Endothelial cell (in vitro differentiated cells): ENCODE data around the gene OR6N2. TPM values are rescaled to one million over a fixed set of nuclear protein-coding genes. Genes with fewer than 3 reads are reported as not detected.

Source experiments
- DNase-seq: peaks from one replicate; pipeline ENCODE4 v3.0.0; 2021; ENCODE audit warnings: low spot score
- H3K27ac Mint-ChIP-seq: one replicate; pipeline ENCODE4 v1.8.0; 2021; ENCODE audit warnings: mixed read lengths, inconsistent platforms; ENCODE audit not compliant: unreplicated experiment
- H3K27me3 Mint-ChIP-seq: one replicate; pipeline ENCODE4 v1.8.0; 2021; ENCODE audit warnings: mild to moderate bottlenecking, moderate library complexity, mixed read lengths, inconsistent platforms; ENCODE audit not compliant: unreplicated experiment
- H3K36me3 Mint-ChIP-seq: one replicate; pipeline ENCODE4 v1.8.0; 2021; ENCODE audit warnings: mild to moderate bottlenecking, low read depth, mixed read lengths, inconsistent platforms; ENCODE audit not compliant: unreplicated experiment
- H3K4me1 Mint-ChIP-seq: one replicate; pipeline ENCODE4 v1.8.0; 2021; ENCODE audit warnings: mild to moderate bottlenecking, mixed read lengths, inconsistent platforms; ENCODE audit not compliant: unreplicated experiment
- H3K4me3 Mint-ChIP-seq: one replicate; pipeline ENCODE4 v1.8.0; 2021; ENCODE audit warnings: mild to moderate bottlenecking, mixed read lengths, inconsistent platforms; ENCODE audit not compliant: unreplicated experiment
- H3K9me3 Mint-ChIP-seq: one replicate; pipeline ENCODE4 v1.8.0; 2021; ENCODE audit warnings: mixed read lengths, inconsistent platforms; ENCODE audit not compliant: unreplicated experiment
- CTCF ChIP-seq: fragments of 200-600 bp; sonication (generic); IDR thresholded peaks from one replicate; pipeline ENCODE4 v1.5.0; 2021; ENCODE audit warnings: antibody characterized with exemption; ENCODE audit not compliant: unreplicated experiment
- total RNA-seq: library from RNA; stranded (reverse); fragmentation: NEBNext Ultra II Directional; extraction: Animal tissue kit (Norgen Biotek cat#: 25700); gene quantifications from one replicate; pipeline ENCODE4 v1.2.1, GENCODE V29; 2021; ENCODE audit not compliant: unreplicated experiment

The OR6N2 gene
- total RNA-seq, 1 donor from 2014 or later = not detected

GRCh38 chr1:158818975-158819431, 38.0 kb upstream of the OR6N2 start:
- no peaks in the 10 kb centered on the region for H3K9me3 Mint-ChIP-seq
- H3K4me1 Mint-ChIP-seq = peaks cover 7% of the 10 kb centered on the region
- H3K27ac Mint-ChIP-seq = no peak overlapping the region
- TF ChIP-seq CTCF = no peak
- no peak overlapping the region for H3K4me3 Mint-ChIP-seq
- H3K36me3 Mint-ChIP-seq = no peaks in the 10 kb centered on the region
- DNase-seq = no peak
- no peaks in the 10 kb centered on the region for H3K27me3 Mint-ChIP-seq

DNA sequence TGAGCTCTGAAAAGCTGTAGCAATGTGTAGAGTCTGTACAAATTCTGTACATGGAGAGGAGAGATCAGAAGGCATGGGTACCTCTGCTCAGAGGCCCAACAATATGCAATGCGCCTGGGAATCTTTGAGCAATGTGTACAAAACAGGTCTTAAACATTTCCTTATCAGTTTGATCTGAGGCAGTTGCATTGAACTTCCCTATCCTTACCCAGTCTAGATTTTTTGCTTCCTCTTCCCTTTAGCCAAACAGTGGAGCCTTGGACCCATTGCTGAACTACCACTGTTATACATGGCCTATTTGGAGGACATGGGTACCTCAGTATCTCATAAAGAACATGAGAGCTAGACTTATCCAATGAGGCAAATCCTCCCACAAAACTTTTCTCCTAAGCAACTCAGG, 37.6 kb upstream of the OR6N2 start:
- H3K36me3 Mint-ChIP-seq = no peaks in the 10 kb centered on the region
- no peaks in the 10 kb centered on the region for H3K9me3 Mint-ChIP-seq
- no peak overlapping the region for H3K27ac Mint-ChIP-seq
- TF ChIP-seq CTCF = no peak
- no peak overlapping the region for H3K4me3 Mint-ChIP-seq
- DNase-seq = no peak
- H3K27me3 Mint-ChIP-seq = no peaks in the 10 kb centered on the region
- peaks cover 7% of the 10 kb centered on the region for H3K4me1 Mint-ChIP-seq

DNA sequence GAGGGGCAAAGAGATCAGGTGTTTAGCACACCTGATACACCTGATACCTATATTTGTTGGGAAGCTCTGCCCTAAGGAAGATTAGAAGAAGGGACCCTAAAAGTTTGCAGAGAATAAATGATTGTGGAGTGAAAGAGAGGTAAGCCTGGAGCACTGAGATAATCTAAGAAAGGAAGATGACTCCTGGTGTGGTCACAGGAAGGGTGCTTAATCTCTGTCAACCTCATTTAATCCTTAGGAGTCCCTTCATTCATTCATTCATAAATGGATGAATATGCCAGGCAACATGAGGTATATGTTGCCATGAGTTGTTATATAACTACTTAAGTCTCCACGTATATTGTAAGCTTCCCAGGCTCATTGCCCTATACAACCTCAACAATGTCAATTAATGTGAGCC, 34.0 kb upstream of the OR6N2 start:
- no peaks in the 10 kb centered on the region for H3K27me3 Mint-ChIP-seq
- no peaks in the 10 kb centered on the region for H3K36me3 Mint-ChIP-seq
- peaks cover 7% of the 10 kb centered on the region for H3K4me1 Mint-ChIP-seq
- no peak overlapping the region for H3K4me3 Mint-ChIP-seq
- TF ChIP-seq CTCF = no peak
- no peaks in the 10 kb centered on the region for H3K9me3 Mint-ChIP-seq
- no peak overlapping the region for H3K27ac Mint-ChIP-seq
- no peak for DNase-seq

GRCh38 chr1:158813164-158813563, 32.2 kb upstream of the OR6N2 start:
- Mint-ChIP-seq H3K4me3 (no peak overlapping the region), H3K27me3 (no peaks in the 10 kb centered on the region), H3K27ac (no peak overlapping the region), H3K4me1 (no peaks in the 10 kb centered on the region), H3K36me3 (no peaks in the 10 kb centered on the region), H3K9me3 (no peaks in the 10 kb centered on the region)
- no peak for DNase-seq
- TF ChIP-seq CTCF = no peak

GRCh38 chr1:158812336-158812735, 31.3 kb upstream of the OR6N2 start:
- H3K27ac Mint-ChIP-seq = no peak overlapping the region

More at GRCh38 chr1:158812336-158812735, 31.3 kb upstream of the OR6N2 start:
- TF ChIP-seq CTCF = no peak
- no peaks in the 10 kb centered on the region for H3K9me3 Mint-ChIP-seq
- no peak overlapping the region for H3K4me3 Mint-ChIP-seq
- H3K36me3 Mint-ChIP-seq = no peaks in the 10 kb centered on the region
- no peaks in the 10 kb centered on the region for H3K27me3 Mint-ChIP-seq
- no peak for DNase-seq
- no peaks in the 10 kb centered on the region for H3K4me1 Mint-ChIP-seq
